HFFc6 (cell line): ENCODE data around the gene PLXNA4. TPM values are rescaled to one million over a fixed set of nuclear protein-coding genes. Genes with fewer than 3 reads are reported as not detected.

Experiments used
- DNase-seq: peaks from one replicate; pipeline ENCODE4 v3.0.0-alpha.2; 2018
- H3K27ac Mint-ChIP-seq: 2 replicates; pipeline ENCODE4 v1.8.0; 2020; ENCODE audit warnings: mild to moderate bottlenecking, mixed read lengths
- H3K27me3 Mint-ChIP-seq: 2 replicates; pipeline ENCODE4 v1.8.0; 2021; ENCODE audit warnings: mild to moderate bottlenecking, moderate library complexity, mixed read lengths; ENCODE audit not compliant: insufficient read depth
- H3K36me3 Mint-ChIP-seq: 2 replicates; pipeline ENCODE4 v1.8.0; 2021; ENCODE audit warnings: low read depth, mixed read lengths
- H3K4me1 Mint-ChIP-seq: 2 replicates; pipeline ENCODE4 v1.8.0; 2020; ENCODE audit warnings: low read depth, mixed read lengths
- H3K4me3 Mint-ChIP-seq: 2 replicates; pipeline ENCODE4 v1.8.0; 2020; ENCODE audit warnings: mild to moderate bottlenecking, moderate library complexity, mixed read lengths
- H3K9me3 Mint-ChIP-seq: 2 replicates; pipeline ENCODE4 v1.8.0; 2020; ENCODE audit warnings: mild to moderate bottlenecking, mixed read lengths
- CTCF ChIP-seq: fragments of 200-600 bp; sonication (generic); IDR thresholded peaks from 2 replicates; pipeline ENCODE4 v1.5.0; 2021; ENCODE audit warnings: antibody characterized with exemption, mild to moderate bottlenecking
- total RNA-seq, 6 experiments: library from RNA; stranded (reverse); fragmentation: NEBNext Ultra II Directional; extraction: Animal tissue kit (Norgen Biotek cat#: 25700); gene quantifications; 2 replicates in 1 of 6; 3 replicates in 5 of 6; pipeline ENCODE4 v1.2.3, GENCODE V29; 2021

The PLXNA4 gene
- total RNA-seq, 6 experiments from 2014 or later: 0.02 to 0.14 (median 0.05) TPM; not detected in 2

- no peak for DNase-seq
- H3K27me3 Mint-ChIP-seq: peaks cover 18% of the 10 kb centered on the region
- H3K27ac Mint-ChIP-seq: no peak overlapping the region
- no peaks in the 10 kb centered on the region for H3K36me3 Mint-ChIP-seq
- no peaks in the 10 kb centered on the region for H3K4me1 Mint-ChIP-seq
- no peak overlapping the region for H3K4me3 Mint-ChIP-seq
- no peaks in the 10 kb centered on the region for H3K9me3 Mint-ChIP-seq
- TF ChIP-seq CTCF: no peak
Measured at GRCh38 chr7:132441935-132442334, 134.3 kb downstream of the PLXNA4 start.

GRCh38 chr7:132440151-132440550 lies 136.1 kb downstream of the PLXNA4 start:
- H3K27ac Mint-ChIP-seq: no peak overlapping the region
- H3K36me3 Mint-ChIP-seq: no peaks in the 10 kb centered on the region
- no peak for TF ChIP-seq CTCF
- no peaks in the 10 kb centered on the region for H3K9me3 Mint-ChIP-seq
- DNase-seq: no peak
- H3K27me3 Mint-ChIP-seq: peaks cover 20% of the 10 kb centered on the region
- no peak overlapping the region for H3K4me3 Mint-ChIP-seq
- H3K4me1 Mint-ChIP-seq: 0 out of 2 replicates have a peak, but pooled peaks cover 1% of the 10 kb centered on the region

- H3K4me1 Mint-ChIP-seq: peaks cover 14% of the 10 kb centered on the region
- no peaks in the 10 kb centered on the region for H3K36me3 Mint-ChIP-seq
- no peak overlapping the region for H3K4me3 Mint-ChIP-seq
- no peak for DNase-seq
- no peaks in the 10 kb centered on the region for H3K9me3 Mint-ChIP-seq
- TF ChIP-seq CTCF: no peak
- peaks cover 15% of the 10 kb centered on the region for H3K27me3 Mint-ChIP-seq
- H3K27ac Mint-ChIP-seq: no peak overlapping the region
Measured at GRCh38 chr7:132438926-132439325, 137.3 kb downstream of the PLXNA4 start.

- no peak for DNase-seq
- peaks cover 25% of the 10 kb centered on the region for H3K4me1 Mint-ChIP-seq
- H3K27me3 Mint-ChIP-seq: peaks cover 12% of the 10 kb centered on the region
- H3K9me3 Mint-ChIP-seq: no peaks in the 10 kb centered on the region
- no peak overlapping the region for H3K4me3 Mint-ChIP-seq
- H3K27ac Mint-ChIP-seq: no peak overlapping the region
- H3K36me3 Mint-ChIP-seq: no peaks in the 10 kb centered on the region
- TF ChIP-seq CTCF: no peak
Measured at GRCh38 chr7:132437730-132438129, 138.5 kb downstream of the PLXNA4 start.

- Mint-ChIP-seq H3K27me3 (peaks cover 12% of the 10 kb centered on the region), H3K4me3 (no peak overlapping the region), H3K4me1 (peaks cover 41% of the 10 kb centered on the region), H3K36me3 (no peaks in the 10 kb centered on the region), H3K27ac (no peak overlapping the region), H3K9me3 (no peaks in the 10 kb centered on the region)
- no peak for TF ChIP-seq CTCF
- DNase-seq: no peak
Measured at GRCh38 chr7:132436121-132436520, 140.1 kb downstream of the PLXNA4 start.
